Body of pancreas (tissue), 4 donors: Measurements from ENCODE around the gene MDM1.

Experiments used
- CTCF ChIP-seq, 7 experiments: fragments of 450-650 bp in 4 of 7; fragments of 200-600 bp in 3 of 7; sonication (generic) in 3 of 7; IDR thresholded peaks; one replicate each; pipeline ENCODE4 v1.5.1; 2016 to 2019; ENCODE audit warnings: antibody characterized with exemption in 7 of 7
- POLR2A ChIP-seq, 3 donors: fragments of 450-650 bp; IDR thresholded peaks; one replicate each; pipeline ENCODE4 v1.6.1; 2016; ENCODE audit warnings: antibody characterized with exemption in 3 of 3, mild to moderate bottlenecking in 2 of 3

GRCh38 chr12:68253504-68253903 is 78.7 kb downstream of the MDM1 start, which contains the start of gene IL22:
- no peak for TF ChIP-seq CTCF (IDR thresholded peaks at IDR 0.05)
- TF ChIP-seq POLR2A (IDR thresholded peaks at IDR 0.05): no peak
